Stimulated activated CD8-positive, alpha-beta memory T cell treated with anti-CD3 and anti-CD28 coated beads, Interleukin-2, amount 100 ng/mL, for 1 hour (primary cell): Measurements from ENCODE around the gene CEP112.
"Not testable (repeated sequence)": the region's sequence is repeated elsewhere in the genome, so short reads cannot be mapped to it uniquely, and the experiment has no call there.

Experiments used
- DNase-seq, 2 donors: peaks; one replicate each; pipeline ENCODE4 v3.0.0-alpha.2; 2020; ENCODE audit warnings: low read depth in 2 of 2

The CEP112 gene

DNA sequence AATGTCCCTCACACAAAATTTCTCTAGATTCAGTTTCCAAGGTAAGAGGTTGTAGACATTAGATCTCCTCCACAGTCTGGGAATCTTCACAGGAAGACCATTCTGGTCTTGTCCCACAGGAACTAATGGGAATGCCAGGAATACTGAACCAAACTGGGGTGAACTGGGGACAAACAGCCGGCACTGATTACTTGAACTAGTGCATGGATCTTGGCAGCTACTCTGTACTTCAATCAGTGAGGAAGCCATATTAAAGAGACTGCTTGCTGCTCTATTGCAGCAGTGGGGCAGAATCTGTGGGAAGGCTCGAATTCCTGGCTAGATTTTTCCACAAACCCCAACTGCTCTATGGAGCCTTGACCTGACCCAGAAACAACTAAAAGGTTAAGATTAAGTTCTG lies 361.6 kb downstream of the CEP112 start:
- no peak for DNase-seq

DNA sequence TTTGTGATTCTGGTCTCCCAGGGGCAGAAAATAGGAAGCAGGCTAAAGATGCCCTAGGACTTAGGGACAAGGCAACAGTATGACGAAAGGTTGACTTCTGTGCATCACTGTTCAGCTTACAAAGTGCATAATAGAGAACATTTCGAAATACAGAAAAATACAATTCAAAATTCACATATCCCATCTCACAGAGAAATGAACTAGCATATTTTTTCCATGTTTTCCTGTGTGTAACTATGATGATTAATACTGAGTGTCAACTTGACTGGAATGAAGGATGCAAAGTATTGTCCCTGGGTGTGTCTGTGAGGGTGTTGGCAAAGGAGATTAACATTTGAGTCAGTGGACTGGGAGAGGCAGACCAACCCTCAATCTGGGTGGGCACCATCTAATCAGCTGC lies 365.4 kb downstream of the CEP112 start:
- DNase-seq, result not testable (repeated sequence)

DNA sequence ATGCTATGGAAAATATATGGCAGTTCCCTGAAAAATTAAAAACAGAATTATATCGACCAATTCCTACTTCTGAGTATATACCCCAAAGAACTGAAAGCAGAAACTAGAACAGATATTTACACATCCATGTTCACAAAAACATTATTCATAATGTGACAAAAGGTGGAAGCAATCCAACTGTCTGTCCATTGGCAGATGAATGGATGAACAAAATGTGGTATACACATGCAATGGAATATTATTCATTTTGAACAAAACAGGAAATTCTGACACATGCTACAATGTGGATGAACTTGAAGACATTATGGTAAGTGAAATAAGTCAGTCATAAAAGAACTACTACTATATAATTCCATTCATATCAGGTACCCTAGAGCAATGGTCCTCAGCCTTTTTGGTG lies 367.0 kb downstream of the CEP112 start:
- DNase-seq, result no peak

DNA sequence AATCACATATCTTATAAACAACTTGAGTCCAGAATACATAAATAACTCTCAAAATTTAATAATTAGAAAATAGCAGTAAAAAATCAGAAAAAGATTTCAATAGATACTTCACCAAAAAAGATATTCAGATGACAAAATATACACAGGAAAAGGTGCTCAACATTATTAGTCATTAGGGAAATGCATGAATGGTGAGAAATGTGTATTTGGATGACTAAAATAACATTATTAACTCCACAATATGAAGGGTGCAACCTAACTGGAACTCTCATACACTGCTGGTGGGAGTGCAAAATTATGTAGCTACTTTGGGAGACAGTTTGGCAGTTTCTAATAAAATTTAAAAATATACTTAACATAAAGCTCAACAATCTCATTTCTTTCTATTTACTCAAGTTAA lies 368.2 kb downstream of the CEP112 start:
- no peak for DNase-seq

DNA sequence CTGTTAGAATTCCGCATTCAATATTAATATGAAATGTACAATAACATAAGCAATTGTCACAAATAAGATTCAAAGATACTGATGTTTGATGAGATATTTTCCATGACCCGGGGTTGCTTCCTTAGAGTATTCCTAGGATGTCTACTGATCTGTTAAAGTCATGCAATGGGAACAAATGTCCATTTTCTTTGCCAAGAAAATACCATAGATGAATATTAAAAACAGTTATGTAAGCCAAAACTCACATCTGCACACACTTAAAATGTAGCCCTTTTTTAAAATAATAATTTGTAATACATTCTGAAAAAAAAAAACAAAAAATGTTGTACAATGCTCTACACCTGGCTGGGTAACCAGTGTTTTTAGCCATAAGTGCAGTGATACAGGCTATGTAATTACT lies 371.1 kb downstream of the CEP112 start:
- no peak for DNase-seq

DNA sequence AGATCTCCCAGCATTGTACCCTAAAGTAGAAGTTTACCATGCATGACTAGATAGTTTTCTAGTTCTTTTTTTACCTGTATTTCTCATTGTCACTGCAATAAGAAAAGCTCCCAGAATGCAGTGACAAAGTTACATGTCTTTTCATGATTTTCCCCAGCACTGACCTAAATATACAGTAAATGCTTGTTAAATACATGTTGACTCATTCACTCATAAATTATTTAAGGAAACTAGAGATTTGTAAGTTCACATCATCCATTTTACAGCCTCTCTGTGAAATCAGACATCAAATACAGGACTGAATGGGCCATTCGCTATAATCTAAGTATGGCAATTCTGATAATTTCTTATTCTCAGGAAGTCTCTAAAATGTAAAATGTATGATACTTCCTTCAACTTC lies 371.6 kb downstream of the CEP112 start:
- DNase-seq, result no peak

DNA sequence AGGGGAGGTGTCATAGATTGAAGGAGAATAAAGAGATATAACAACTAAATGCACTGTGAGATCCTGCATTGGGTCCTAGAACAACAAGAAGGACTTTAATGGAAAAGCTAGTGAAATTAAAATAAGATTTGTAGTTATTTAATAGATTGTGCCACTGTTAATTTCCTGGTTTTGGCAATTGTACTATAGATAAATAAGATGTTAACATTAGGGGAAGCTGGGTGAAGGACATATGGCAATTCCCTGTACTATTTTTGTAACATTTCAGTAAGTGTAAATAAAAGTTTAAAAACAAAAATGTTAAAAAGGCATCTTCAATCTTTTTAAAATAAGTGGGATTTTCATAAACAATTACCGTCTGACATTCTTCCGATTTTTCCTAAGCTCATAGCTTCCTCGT lies 372.1 kb downstream of the CEP112 start:
- DNase-seq, result no peak

DNA sequence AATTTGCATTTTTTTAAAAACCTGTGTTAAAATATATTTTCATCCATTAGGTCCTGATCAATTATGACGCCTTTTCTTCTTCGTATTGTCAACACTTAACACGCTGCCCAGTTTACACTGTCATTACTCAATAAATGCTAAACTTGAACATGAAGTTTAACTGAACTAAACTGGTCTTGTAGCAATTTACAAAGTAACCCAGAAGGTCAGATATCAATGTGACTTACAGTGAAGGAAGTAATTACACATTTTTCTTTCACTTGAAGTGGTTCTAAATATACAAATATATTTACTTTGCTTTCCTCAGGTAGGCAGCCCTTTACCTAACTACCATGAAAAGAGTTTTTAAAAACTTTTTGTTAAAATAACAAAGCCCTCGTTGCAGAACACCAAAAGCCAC lies 374.0 kb downstream of the CEP112 start:
- no peak for DNase-seq

DNA sequence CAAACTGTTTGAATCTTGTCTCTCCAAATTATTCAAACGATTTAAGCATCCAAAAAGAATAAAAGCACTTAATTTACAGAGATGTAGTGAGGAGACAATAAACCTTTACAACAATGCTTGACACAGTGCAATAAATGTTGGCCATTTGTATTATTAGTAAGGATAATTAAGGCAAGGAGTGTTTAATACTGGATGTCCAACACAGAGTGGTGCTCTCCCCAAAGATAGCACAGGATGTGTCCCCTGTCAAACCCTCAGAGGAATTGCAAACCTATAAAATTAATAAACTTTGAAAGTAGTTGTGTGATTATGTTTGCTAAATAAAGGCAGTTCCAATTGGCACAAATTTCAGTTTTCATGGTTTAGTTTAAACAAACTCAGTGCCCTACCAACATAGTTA lies 377.5 kb downstream of the CEP112 start:
- no peak for DNase-seq

DNA sequence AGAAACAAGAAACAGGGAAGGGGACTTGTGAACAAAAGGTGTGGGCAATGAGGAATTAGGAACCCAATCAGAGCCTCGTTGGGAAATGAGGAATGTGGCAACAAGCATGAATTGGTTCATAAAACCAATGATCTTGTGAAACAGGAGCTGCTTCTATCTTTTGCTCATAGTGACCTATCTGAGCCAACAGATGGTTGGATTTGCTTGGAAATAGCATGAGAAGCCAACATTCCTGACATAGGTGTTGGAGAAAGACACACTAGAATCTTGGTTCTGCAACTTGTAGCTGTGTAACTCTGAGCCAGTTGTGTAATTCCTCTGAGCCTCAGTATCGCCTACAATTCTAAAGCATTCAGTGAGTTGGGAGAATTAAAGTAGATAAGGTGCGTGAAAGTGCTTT lies 378.6 kb downstream of the CEP112 start:
- DNase-seq, result no peak

DNA sequence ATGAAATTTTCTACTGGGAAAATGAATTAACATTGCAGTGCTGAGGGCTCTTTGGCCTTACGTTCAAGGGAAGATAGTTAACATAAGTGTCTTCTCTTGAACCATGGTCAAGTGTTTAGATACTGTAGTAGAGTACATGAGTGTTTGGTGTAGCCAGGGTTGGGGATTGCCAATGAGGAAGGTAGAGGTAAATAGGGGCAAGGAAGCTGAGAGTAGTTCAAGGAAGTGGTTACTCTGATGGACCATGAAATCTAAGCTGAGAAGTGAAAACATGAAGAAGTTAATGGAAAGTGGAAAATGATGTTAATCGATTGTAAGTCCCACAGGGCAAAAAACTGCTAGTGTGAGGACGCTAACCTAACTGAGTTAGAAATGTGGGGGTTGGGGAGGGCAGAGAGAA lies 380.9 kb downstream of the CEP112 start:
- DNase-seq, result no peak

DNA sequence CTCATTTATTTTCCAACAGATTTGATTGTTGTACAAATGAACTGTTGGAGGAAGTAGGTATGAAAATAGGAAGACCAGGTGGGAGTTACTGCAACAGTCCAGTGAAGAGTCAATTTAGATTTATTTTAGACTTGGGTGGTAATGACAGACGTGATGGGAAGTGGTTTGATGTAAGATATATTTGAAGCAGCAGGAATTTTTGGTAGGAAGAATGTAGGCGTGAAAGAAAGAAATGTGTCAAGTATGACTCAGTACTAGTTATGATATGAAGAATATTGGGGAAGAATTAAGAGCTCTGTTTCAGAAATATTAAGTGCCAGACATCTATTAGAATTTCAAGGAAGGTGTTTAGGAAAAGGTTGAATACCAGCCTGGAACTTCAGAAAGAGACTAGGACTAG lies 382.6 kb downstream of the CEP112 start:
- no peak for DNase-seq

DNA sequence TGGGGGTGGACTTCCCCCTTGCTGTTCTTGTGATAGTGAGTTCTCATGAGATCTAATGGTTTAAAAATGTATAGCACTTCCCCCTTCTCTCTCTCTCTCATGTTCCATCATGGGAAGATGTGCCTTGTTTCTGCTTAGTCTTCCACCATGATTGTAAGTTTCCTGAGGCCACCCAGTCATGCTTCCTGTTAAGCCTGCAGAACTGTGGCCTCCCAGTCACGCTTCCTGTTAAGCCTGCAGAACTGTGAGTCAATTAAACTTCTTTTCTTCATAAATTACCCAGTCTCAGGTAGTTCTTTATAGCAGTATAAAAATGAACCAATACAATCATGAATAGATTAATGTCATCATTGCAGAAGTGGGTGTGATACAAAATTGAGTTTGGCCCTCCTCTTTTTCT lies 383.4 kb downstream of the CEP112 start:
- DNase-seq, result not testable (repeated sequence)

DNA sequence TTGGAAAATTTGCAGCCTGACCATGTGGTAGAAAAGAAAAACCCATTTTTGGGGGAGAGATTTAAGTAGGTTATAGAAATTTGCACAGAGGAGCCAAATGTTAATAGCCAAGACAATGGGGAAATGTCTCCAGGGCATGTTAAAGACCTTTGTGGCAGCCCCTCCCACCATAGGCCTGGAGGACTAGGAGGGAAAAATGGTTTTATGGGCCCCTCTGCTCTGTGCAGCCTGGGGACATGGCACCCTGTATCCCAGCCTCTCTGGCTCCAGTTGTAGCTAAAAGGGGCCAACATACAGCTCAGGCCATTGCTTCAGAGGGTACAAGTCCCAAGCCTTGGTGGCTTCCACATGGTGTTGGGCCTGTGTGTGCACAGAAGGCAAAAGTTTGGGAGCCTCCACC lies 384.6 kb downstream of the CEP112 start:
- DNase-seq, result no peak

DNA sequence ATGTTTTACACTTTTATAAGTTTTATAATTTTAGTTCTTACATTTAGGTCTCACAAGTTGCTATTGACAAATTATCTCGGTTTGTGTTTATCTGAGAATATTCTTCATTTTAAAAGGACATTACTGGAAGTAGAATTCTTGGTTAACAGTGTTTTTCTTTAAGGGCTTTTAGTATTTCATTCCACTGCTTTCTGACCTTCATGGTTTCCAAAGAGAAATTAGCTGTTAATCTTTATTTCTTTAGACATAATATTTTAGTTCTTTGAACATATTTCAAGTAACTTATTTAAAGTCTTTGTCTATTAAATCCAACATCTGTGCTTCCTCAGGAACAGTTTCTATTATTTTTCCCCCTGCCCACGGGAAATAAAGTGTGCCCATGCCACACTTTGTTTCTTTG lies 390.4 kb downstream of the CEP112 start:
- DNase-seq, result no peak

DNA sequence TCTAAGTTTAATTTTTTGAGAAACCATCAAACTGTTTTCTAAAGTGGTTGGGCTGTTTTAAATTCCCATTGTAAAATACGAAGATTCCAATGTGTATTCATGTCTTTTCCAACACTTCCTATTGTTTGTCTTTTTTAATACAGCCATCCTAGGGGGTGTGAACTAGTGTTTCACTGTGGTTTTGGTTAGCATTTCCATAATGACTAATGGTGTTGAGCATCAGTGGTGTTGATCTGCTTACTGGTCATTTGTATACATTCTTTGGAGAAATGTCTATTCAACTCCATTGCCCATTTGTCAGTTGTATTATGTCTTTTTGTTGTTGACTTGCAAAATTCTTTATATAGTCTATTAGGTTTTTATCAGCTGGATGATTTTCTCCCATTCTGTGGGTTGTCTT lies 391.3 kb downstream of the CEP112 start:
- DNase-seq, result no peak

DNA sequence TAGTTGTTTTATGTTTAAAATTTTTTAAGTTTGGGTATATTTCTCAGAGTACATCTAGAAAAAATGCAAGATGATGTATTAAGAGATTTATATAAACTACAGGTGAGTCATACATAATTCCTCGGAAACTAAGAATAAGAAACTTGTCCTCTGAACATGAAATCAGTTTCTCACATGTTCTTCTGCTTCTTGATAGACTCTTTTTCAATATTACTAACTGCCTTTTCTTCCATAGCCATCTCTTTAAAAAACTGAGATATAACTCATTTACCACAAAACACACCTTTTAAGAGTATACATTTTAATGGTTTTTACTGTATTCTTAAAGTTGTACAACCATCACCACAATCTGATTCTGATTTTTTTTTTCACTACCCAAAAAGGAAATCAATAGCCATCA lies 392.1 kb downstream of the CEP112 start:
- no peak for DNase-seq

DNA sequence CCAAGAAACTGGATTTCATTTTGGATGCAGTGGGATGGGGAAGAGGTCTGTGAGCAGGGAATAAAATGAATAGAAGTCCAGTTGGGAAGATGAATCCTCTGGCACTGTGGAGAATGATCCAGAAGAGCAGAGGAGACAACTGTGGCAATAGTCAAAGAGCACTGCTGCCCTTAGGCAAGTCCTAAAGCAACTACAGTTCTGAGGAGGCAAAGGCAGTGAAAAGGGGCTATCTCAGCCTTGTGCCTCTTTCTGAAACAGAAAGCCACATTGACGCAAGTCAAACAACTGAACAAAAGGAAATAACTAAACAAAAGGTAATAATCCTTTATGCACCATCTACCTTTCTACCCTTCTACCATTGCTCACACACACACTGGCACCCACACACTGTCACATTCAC lies 392.5 kb downstream of the CEP112 start:
- no peak for DNase-seq

DNA sequence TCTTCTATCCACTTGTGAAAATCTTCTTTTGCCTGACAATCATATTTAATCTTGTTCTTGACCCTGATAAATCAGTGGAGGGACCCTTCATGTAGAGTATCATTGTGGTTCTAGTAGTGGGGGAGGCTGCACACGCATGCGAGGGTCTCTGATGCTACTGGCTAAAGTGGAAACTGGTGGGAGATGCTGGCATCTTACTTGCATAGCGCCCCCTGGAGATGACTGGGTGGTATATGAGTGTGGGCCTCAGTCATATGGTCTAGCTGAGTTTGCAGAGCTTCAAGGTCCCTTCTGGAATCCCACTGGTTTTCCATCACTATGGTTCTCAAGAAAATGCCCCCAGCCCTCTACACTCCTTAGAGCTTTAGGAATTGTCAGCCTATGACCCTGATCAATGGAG lies 394.1 kb downstream of the CEP112 start:
- no peak for DNase-seq

DNA sequence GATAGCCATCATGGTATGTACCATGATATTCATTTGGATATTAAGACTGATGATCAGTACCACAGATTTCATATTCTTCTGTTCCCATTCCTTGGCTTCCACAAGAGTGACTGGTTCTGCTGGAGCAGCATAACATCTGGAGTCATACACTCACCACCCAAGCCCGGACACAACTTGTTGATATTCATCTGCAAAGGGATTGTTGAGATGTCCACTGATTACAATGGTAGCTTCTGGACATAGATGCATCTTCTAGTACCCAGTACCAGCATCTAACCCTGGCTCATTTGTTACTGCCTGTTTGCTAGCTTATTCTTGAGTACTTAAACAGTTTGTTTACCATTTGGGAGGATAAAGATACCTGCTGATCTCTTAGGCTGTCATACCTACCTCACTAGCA lies 394.8 kb downstream of the CEP112 start:
- DNase-seq, result no peak

DNA sequence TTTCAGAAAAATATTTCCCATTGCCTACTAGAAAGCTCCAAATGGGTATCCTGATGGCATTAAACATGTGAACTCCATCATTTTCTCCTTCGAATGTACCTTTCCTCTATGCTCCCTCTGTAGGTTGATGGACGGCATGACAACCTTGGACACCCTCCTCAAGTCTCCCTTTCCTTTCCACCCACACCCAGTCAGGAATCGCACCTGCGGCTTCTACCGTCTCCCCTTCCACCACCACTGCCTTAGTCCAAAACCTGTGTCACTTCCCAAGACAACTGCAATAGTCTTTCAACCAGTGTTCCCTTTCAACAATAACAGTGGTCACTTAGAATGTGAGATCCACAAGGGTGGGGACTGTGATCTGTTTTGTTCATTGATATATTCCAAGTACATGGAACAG lies 397.4 kb downstream of the CEP112 start:
- no peak for DNase-seq

DNA sequence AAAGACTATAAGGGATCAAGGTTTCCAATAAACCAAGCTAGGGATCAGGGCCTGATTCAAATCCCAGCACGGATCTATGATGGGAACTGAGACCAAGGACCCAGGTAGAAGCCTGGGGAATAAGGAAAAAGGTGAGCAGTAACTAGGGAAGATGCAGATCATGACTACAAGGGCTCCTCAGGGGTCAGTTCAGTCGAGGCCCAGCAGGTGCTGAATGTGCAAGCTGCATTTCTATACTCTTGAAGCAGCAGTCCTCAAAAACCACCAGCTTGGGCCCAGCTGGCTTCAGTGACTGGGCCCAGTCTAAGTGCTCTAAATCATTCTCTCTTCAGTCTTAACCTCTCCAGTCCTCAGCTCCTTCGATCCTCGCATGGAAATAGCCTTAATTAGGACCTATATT lies 401.7 kb downstream of the CEP112 start:
- no peak for DNase-seq

DNA sequence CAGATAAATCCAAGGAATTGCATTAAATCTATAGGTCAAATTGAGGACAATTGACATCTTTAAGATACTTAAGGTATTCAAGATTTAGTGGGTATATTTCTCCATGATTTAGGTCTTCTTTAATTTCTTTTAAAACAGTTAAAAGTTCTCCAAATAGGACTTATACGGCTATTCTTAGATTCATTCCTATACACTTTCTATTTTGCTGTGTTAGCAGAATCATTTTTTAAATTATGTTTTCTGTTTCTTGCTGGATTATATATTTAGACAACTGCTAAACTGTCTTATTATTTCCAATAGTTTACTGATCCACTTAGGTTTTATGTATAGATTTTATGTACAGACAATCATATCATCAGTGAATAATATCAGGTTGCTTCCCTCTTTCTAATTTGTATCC lies 404.4 kb downstream of the CEP112 start:
- DNase-seq, result no peak

DNA sequence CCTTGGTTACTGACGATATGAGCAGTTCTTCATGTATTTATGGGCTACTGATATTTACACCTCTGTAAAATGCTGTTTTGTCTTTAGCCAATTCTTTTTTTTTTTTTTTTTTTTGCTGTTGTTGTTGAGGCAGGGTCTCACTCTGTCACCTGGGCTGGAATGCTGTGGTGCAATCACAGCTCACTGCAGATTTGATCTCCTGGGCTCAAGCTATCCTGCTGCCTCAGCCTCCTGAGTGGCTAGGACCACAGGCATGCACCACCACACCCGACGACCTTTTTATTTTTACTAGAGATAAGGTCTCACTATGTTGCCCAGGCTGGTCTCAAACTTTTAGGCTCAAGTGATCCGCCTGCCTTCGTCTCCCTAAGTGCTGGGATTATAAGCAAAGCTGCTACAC lies 405.5 kb downstream of the CEP112 start:
- no peak for DNase-seq

DNA sequence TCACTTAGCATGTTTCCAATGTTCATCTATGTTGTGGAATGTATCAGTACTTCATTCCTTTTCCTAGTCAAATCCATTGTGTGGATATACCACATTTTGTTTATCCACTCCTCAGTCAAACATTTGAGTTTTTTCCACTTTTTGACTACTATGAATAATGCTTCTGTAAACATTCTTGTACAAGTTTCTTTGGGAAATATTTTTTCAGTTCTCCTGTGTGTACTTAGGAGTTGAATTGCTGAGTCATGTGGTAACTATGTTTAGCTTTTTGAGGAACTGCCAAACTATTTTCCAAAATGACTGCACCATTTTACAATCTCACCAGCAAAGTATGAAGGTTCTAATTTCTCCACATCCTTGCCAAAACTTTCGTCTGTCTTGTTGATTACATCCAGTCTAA lies 406.8 kb downstream of the CEP112 start:
- DNase-seq, result no peak
